ENCODE results near the gene BCL2L1. TPM values are rescaled to one million over a fixed set of nuclear protein-coding genes. Genes with fewer than 3 reads are reported as not detected.

The BCL2L1 gene
- total and polyA plus RNA-seq, 2 experiments from 2014 or later, result 42.4 to 110 TPM

- TF ChIP-seq ZNF462 (CRISPR knock-in tag; IDR thresholded peaks at IDR 0.05) (no peak), CREB1 (CRISPR knock-in tag; IDR thresholded peaks at IDR 0.05; ENCODE audit: low read depth) (no peak), EZH2phosphoT487 (IDR thresholded peaks at IDR 0.05; ENCODE audit: unreplicated experiment) (no peak), JUNB (IDR thresholded peaks at IDR 0.05; ENCODE audit: unreplicated experiment) (no peak), ZNF331 (CRISPR knock-in tag; IDR thresholded peaks at IDR 0.05; ENCODE audit: low read depth) (no peak), STAT1 (IDR thresholded peaks at IDR 0.05; ENCODE audit: unreplicated experiment) (no peak), EZH2 (IDR thresholded peaks at IDR 0.05; ENCODE audit: low read depth, unreplicated experiment) (no peak), NANOG (IDR thresholded peaks at IDR 0.05; ENCODE audit: borderline replicate concordance) (no peak), POLR2AphosphoS5 (IDR thresholded peaks at IDR 0.05; ENCODE audit: low read depth) (no peak), ETS1 (IDR thresholded peaks at IDR 0.05) (no peak)
Measured at GRCh38 chr20:31699801-31700728, 22.6 kb downstream of the BCL2L1 start (continued).

Measured in GM23338 (cell line).